Mononuclear cell (primary cell): ENCODE measurements around the gene HOXB6. TPM values are rescaled to one million over a fixed set of nuclear protein-coding genes. Genes with fewer than 3 reads are reported as not detected.

Source experiments
- H3K27me3 ChIP-seq: 2 replicates; pipeline ENCODE4 v1.6.0; 2011; ENCODE audit warnings: low read length, control low read depth; ENCODE audit not compliant: insufficient read depth
- H3K4me1 ChIP-seq: 2 replicates; pipeline ENCODE4 v1.5.1; 2011; ENCODE audit warnings: mild to moderate bottlenecking, low read length, control low read depth; ENCODE audit not compliant: insufficient read depth
- H3K4me3 ChIP-seq: 2 replicates; pipeline ENCODE4 v1.5.1; 2011; ENCODE audit warnings: mild to moderate bottlenecking, low read length, moderate library complexity
- H3K9me3 ChIP-seq: 2 replicates; pipeline ENCODE4 v1.5.1; 2011; ENCODE audit warnings: low read depth, mild to moderate bottlenecking, control low read depth, low read length
- total RNA-seq: library from RNA; depleted of rRNA; stranded (reverse); fragments of >200 nt; gene quantifications from one replicate; pipeline ENCODE4 v1.2.3, GENCODE V29; 2012

The HOXB6 gene
- total RNA-seq, 1 donor = not detected

GRCh38 chr17:48550502-48551213 is 54.1 kb downstream of the HOXB6 start:
- Histone ChIP-seq H3K4me3 (no peak overlapping the region), H3K9me3 (no peaks in the 10 kb centered on the region), H3K27me3 (peaks cover 30% of the 10 kb centered on the region), H3K4me1 (peaks cover 20% of the 10 kb centered on the region)

- peaks cover 37% of the 10 kb centered on the region for H3K27me3 ChIP-seq
- H3K4me3 ChIP-seq = no peak overlapping the region
- no peaks in the 10 kb centered on the region for H3K9me3 ChIP-seq
- H3K4me1 ChIP-seq = peaks cover 25% of the 10 kb centered on the region
These were observed 54.8 kb downstream of the HOXB6 start for GRCh38 chr17:48549914-48550501.

- Histone ChIP-seq H3K9me3 (no peaks in the 10 kb centered on the region), H3K27me3 (peaks cover 31% of the 10 kb centered on the region), H3K4me3 (no peak overlapping the region), H3K4me1 (peaks cover 30% of the 10 kb centered on the region)
These were observed 55.5 kb downstream of the HOXB6 start for GRCh38 chr17:48549281-48549630.

- Histone ChIP-seq H3K4me1 (peaks cover 35% of the 10 kb centered on the region), H3K4me3 (no peak overlapping the region), H3K27me3 (peaks cover 36% of the 10 kb centered on the region), H3K9me3 (no peaks in the 10 kb centered on the region)
These were observed 56.1 kb downstream of the HOXB6 start for GRCh38 chr17:48548523-48549280.

GRCh38 chr17:48547808-48548522 is 56.8 kb downstream of the HOXB6 start:
- Histone ChIP-seq H3K9me3 (no peaks in the 10 kb centered on the region), H3K4me1 (peaks cover 41% of the 10 kb centered on the region), H3K27me3 (peaks cover 40% of the 10 kb centered on the region), H3K4me3 (peak overlapping the region; percentile 30)

GRCh38 chr17:48546924-48547807 is 57.6 kb downstream of the HOXB6 start:
- Histone ChIP-seq H3K9me3 (no peaks in the 10 kb centered on the region), H3K4me1 (peaks cover 48% of the 10 kb centered on the region), H3K27me3 (peaks cover 48% of the 10 kb centered on the region), H3K4me3 (no peak overlapping the region)

- Histone ChIP-seq H3K9me3 (no peaks in the 10 kb centered on the region), H3K4me1 (peaks cover 54% of the 10 kb centered on the region), H3K4me3 (no peak overlapping the region), H3K27me3 (peaks cover 53% of the 10 kb centered on the region)
These were observed 58.5 kb downstream of the HOXB6 start for GRCh38 chr17:48546137-48546923.

Other genes starting within 250 kb of the HOXB6 start
- 40.1 TPM for gene SKAP1, start 174.8 kb downstream of the HOXB6 start, total RNA-seq
- not detected for gene HOXB1, start 74.0 kb downstream of the HOXB6 start, total RNA-seq
- gene HOXB2, start 59.9 kb downstream of the HOXB6 start, total RNA-seq = 7.6 TPM
- gene HOXB4, start 26.6 kb downstream of the HOXB6 start, total RNA-seq = 0.31 TPM
- 0.94 TPM for gene HOXB3, start 14.7 kb downstream of the HOXB6 start, total RNA-seq
- not detected for gene HOXB5, start 11.2 kb downstream of the HOXB6 start, total RNA-seq
- gene HOXB7, start 6.0 kb upstream of the HOXB6 start, total RNA-seq = 0.10 TPM
- 0.10 TPM for gene HOXB8, start 10.3 kb upstream of the HOXB6 start, total RNA-seq
- gene HOXB9, start 21.4 kb upstream of the HOXB6 start, total RNA-seq = not detected
- not detected for gene PRAC1, start 117.5 kb upstream of the HOXB6 start, total RNA-seq
- gene PRAC2, start 118.2 kb upstream of the HOXB6 start, total RNA-seq = not detected
- not detected for gene HOXB13, start 123.8 kb upstream of the HOXB6 start, total RNA-seq
- not detected for gene TTLL6, start 212.2 kb upstream of the HOXB6 start, total RNA-seq
- 136 TPM for gene CALCOCO2, start 226.0 kb upstream of the HOXB6 start, total RNA-seq